HEK293 (cell line): Measurements from ENCODE around the gene TASOR2.

Experiments used
- YY1 ChIP-seq: fragments of 450-650 bp; formaldehyde crosslinking; IDR thresholded peaks from 2 replicates; pipeline ENCODE4 v1.5.1; 2018; ENCODE audit warnings: missing biosample characterization, missing genetic modification characterization
- ZNF433 ChIP-seq: fragments of 450-650 bp; formaldehyde crosslinking; IDR thresholded peaks from 2 replicates; pipeline ENCODE4 v1.5.1; 2016; ENCODE audit warnings: missing biosample characterization, missing genetic modification characterization, low read depth
- TF ChIP-seq, protein P1 (sequence below): fragments of 450-650 bp; formaldehyde crosslinking; IDR thresholded peaks from 2 replicates; pipeline ENCODE4 v1.5.1; 2016; ENCODE audit warnings: missing biosample characterization, missing genetic modification characterization
- TF ChIP-seq, protein P2 (sequence below): fragments of 450-650 bp; formaldehyde crosslinking; conservative IDR thresholded peaks from 2 replicates; pipeline ENCODE4 v1.5.1; 2016; ENCODE audit warnings: low read depth, missing biosample characterization, missing genetic modification characterization

DNA sequence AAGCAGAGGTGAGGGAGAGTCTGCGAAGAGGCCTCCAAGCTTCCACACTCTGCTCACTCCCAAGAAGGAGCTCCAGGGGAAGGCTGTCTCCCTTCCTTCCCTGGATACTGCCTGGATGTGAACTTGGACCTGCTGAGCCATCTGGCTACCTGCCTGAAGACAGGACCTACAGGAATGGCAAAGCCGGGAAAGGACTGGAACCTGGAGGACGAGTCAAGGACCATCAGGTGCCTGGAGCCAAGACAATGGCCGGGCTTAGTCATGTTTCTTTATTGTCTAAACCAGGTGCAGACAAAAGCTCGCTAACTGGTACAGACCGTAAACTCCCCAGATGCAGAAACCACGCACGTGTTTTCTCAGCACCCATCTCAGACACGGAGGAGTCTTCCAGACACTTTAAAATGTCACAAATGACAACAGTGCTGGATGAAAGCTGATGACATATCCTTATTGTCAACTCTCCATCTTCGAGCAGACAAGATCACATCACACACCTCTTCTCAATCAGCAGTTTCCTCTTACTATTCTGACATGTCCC is 30.4 kb upstream of the TASOR2 start:
- TF ChIP-seq ZNF433 (tag by site-specific recombination) (no peak), YY1 (no peak)
- TF ChIP-seq, protein P1, sequence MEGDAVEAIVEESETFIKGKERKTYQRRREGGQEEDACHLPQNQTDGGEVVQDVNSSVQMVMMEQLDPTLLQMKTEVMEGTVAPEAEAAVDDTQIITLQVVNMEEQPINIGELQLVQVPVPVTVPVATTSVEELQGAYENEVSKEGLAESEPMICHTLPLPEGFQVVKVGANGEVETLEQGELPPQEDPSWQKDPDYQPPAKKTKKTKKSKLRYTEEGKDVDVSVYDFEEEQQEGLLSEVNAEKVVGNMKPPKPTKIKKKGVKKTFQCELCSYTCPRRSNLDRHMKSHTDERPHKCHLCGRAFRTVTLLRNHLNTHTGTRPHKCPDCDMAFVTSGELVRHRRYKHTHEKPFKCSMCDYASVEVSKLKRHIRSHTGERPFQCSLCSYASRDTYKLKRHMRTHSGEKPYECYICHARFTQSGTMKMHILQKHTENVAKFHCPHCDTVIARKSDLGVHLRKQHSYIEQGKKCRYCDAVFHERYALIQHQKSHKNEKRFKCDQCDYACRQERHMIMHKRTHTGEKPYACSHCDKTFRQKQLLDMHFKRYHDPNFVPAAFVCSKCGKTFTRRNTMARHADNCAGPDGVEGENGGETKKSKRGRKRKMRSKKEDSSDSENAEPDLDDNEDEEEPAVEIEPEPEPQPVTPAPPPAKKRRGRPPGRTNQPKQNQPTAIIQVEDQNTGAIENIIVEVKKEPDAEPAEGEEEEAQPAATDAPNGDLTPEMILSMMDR (tag by site-specific recombination) = no peak
- TF ChIP-seq, protein P2, sequence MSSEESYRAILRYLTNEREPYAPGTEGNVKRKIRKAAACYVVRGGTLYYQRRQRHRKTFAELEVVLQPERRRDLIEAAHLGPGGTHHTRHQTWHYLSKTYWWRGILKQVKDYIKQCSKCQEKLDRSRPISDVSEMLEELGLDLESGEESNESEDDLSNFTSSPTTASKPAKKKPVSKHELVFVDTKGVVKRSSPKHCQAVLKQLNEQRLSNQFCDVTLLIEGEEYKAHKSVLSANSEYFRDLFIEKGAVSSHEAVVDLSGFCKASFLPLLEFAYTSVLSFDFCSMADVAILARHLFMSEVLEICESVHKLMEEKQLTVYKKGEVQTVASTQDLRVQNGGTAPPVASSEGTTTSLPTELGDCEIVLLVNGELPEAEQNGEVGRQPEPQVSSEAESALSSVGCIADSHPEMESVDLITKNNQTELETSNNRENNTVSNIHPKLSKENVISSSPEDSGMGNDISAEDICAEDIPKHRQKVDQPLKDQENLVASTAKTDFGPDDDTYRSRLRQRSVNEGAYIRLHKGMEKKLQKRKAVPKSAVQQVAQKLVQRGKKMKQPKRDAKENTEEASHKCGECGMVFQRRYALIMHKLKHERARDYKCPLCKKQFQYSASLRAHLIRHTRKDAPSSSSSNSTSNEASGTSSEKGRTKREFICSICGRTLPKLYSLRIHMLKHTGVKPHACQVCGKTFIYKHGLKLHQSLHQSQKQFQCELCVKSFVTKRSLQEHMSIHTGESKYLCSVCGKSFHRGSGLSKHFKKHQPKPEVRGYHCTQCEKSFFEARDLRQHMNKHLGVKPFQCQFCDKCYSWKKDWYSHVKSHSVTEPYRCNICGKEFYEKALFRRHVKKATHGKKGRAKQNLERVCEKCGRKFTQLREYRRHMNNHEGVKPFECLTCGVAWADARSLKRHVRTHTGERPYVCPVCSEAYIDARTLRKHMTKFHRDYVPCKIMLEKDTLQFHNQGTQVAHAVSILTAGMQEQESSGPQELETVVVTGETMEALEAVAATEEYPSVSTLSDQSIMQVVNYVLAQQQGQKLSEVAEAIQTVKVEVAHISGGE (tag by site-specific recombination) = no peak
